SU-DHL-6 (cell line): ENCODE measurements around the gene ALKBH6.

ENCODE experiments used
- H2AFZ ChIP-seq: fragments of 200-600 bp; sonication (generic); 2 replicates; pipeline ENCODE4 v1.6.1; 2014; ENCODE audit warnings: low read depth, mild to moderate bottlenecking, moderate library complexity, mixed read lengths, antibody characterized with exemption, low read length; ENCODE audit not compliant: severe bottlenecking
- H3F3A ChIP-seq: fragments of 200-600 bp; shearing (Covaris generic); 2 replicates; pipeline ENCODE4 v1.6.0; 2016; ENCODE audit warnings: antibody characterized with exemption, mild to moderate bottlenecking; ENCODE audit not compliant: insufficient read depth
- H3K27ac ChIP-seq: fragments of 200-600 bp; sonication (generic); 2 replicates; pipeline ENCODE4 v1.5.1; 2016; ENCODE audit warnings: low read depth, mild to moderate bottlenecking, low read length, moderate library complexity, mixed read lengths
- H3K27me3 ChIP-seq: fragments of 200-600 bp; sonication (generic), shearing (Covaris generic); 2 replicates; pipeline ENCODE4 v1.6.0; 2014; ENCODE audit warnings: mild to moderate bottlenecking, low read length
- H3K36me3 ChIP-seq: fragments of 200-600 bp; sonication (generic); 2 replicates; pipeline ENCODE4 v1.6.1; 2014; ENCODE audit warnings: mild to moderate bottlenecking, low read length, mixed read lengths
- H3K4me2 ChIP-seq: fragments of 300-600, 200-600 bp; shearing (Covaris generic), sonication (generic); 2 replicates; pipeline ENCODE4 v1.6.0; 2014; ENCODE audit warnings: low read length, low read depth, mild to moderate bottlenecking; ENCODE audit not compliant: poor library complexity, severe bottlenecking
- H3K4me3 ChIP-seq: fragments of 200-600 bp; sonication (generic); 2 replicates; pipeline ENCODE4 v1.5.1; 2014; ENCODE audit warnings: antibody characterized with exemption, low read length, mild to moderate bottlenecking, mixed read lengths; ENCODE audit not compliant: insufficient read depth, poor library complexity, severe bottlenecking
- H3K79me2 ChIP-seq: fragments of 200-600 bp; sonication (generic); 2 replicates; pipeline ENCODE4 v1.6.1; 2014; ENCODE audit warnings: mild to moderate bottlenecking, low read length, moderate library complexity; ENCODE audit not compliant: insufficient read depth
- H3K9ac ChIP-seq: fragments of 200-600 bp; sonication (generic); 2 replicates; pipeline ENCODE4 v1.7.0; 2014; ENCODE audit warnings: mild to moderate bottlenecking, low read length
- H3K9me2 ChIP-seq: fragments of 200-600 bp; sonication (generic); replicated peaks from 2 replicates; pipeline ENCODE4 v1.6.1; 2014; ENCODE audit warnings: low read length; ENCODE audit not compliant: insufficient read depth
- H3K9me3 ChIP-seq: fragments of 200-600 bp; sonication (generic); 2 replicates; pipeline ENCODE4 v1.6.1; 2014; ENCODE audit warnings: low read length, mixed read lengths; ENCODE audit not compliant: insufficient read depth
- H4K20me1 ChIP-seq: fragments of 200-600 bp; sonication (generic); 2 replicates; pipeline ENCODE4 v1.6.1; 2014; ENCODE audit warnings: low read depth, mild to moderate bottlenecking, antibody characterized with exemption, low read length, moderate library complexity, mixed read lengths
- CTCF ChIP-seq: fragments of 200-600 bp; sonication (generic); IDR thresholded peaks from one replicate; pipeline ENCODE4 v1.5.1; 2017; ENCODE audit warnings: antibody characterized with exemption, mild to moderate bottlenecking, low read length, moderate library complexity; ENCODE audit not compliant: insufficient read depth, poor library complexity, severe bottlenecking
- EZH2phosphoT487 ChIP-seq: fragments of 200-600 bp; sonication (generic), shearing (Covaris generic); conservative IDR thresholded peaks from 2 replicates; pipeline ENCODE4 v1.6.1; 2018; ENCODE audit warnings: mild to moderate bottlenecking, antibody characterized with exemption, low read length, moderate library complexity, mixed read lengths

Gene ALKBH6

GRCh38 chr19:35977446-35978222, 36.4 kb downstream of the ALKBH6 start:
- no peak overlapping the region for H3K4me2 ChIP-seq
- no peak overlapping the region for H2AFZ ChIP-seq
- H3K9me3 ChIP-seq, result no peaks in the 10 kb centered on the region
- no peak overlapping the region for H3K9ac ChIP-seq
- no peaks in the 10 kb centered on the region for H3K27me3 ChIP-seq
- no peaks in the 10 kb centered on the region for H3K9me2 ChIP-seq
- H4K20me1 ChIP-seq, result no peaks in the 10 kb centered on the region
- H3F3A ChIP-seq, result no peaks in the 10 kb centered on the region
- TF ChIP-seq EZH2phosphoT487, result no peak
- TF ChIP-seq CTCF, result peak; percentile 82
- no peak overlapping the region for H3K27ac ChIP-seq
- no peak overlapping the region for H3K4me3 ChIP-seq
- H3K79me2 ChIP-seq, result no peaks in the 10 kb centered on the region
- H3K36me3 ChIP-seq, result no peaks in the 10 kb centered on the region

GRCh38 chr19:35975608-35976214, 38.3 kb downstream of the ALKBH6 start:
- Histone ChIP-seq H3K27me3 (no peaks in the 10 kb centered on the region), H3F3A (no peaks in the 10 kb centered on the region), H3K36me3 (no peaks in the 10 kb centered on the region), H3K9ac (no peak overlapping the region), H3K4me3 (no peak overlapping the region), H3K4me2 (no peak overlapping the region), H4K20me1 (no peaks in the 10 kb centered on the region), H2AFZ (no peak overlapping the region), H3K9me3 (no peaks in the 10 kb centered on the region), H3K9me2 (no peaks in the 10 kb centered on the region), H3K79me2 (no peaks in the 10 kb centered on the region), H3K27ac (no peak overlapping the region)
- no peak for TF ChIP-seq EZH2phosphoT487
- no peak for TF ChIP-seq CTCF

GRCh38 chr19:35973487-35973886, 40.5 kb downstream of the ALKBH6 start:
- H3K9me3 ChIP-seq, result no peaks in the 10 kb centered on the region
- no peaks in the 10 kb centered on the region for H3F3A ChIP-seq
- no peaks in the 10 kb centered on the region for H4K20me1 ChIP-seq
- no peak overlapping the region for H3K9ac ChIP-seq
- no peak overlapping the region for H2AFZ ChIP-seq
- no peak overlapping the region for H3K4me3 ChIP-seq
- H3K27ac ChIP-seq, result no peak overlapping the region
- no peaks in the 10 kb centered on the region for H3K9me2 ChIP-seq
- no peaks in the 10 kb centered on the region for H3K79me2 ChIP-seq
- no peak for TF ChIP-seq CTCF
- TF ChIP-seq EZH2phosphoT487, result no peak
- H3K36me3 ChIP-seq, result no peaks in the 10 kb centered on the region
- H3K4me2 ChIP-seq, result no peak overlapping the region
- no peaks in the 10 kb centered on the region for H3K27me3 ChIP-seq
